H1 (cell line): ENCODE results near the gene EID1. TPM values are rescaled to one million over a fixed set of nuclear protein-coding genes. Genes with fewer than 3 reads are reported as not detected.

Experiments
- CTCF ChIA-PET: fragments of 300-600 bp; sonication (Branson Sonifier 250); formaldehyde crosslinking; loops from one replicate; lab custom pipeline; 2021; ENCODE audit not compliant: partially characterized antibody; lab: Charles Lee
- POLR2A ChIA-PET: fragments of 300-600 bp; sonication (Branson Sonifier 250); formaldehyde crosslinking; loops from one replicate; lab custom pipeline; 2021; ENCODE audit warnings: inconsistent platforms; ENCODE audit not compliant: partially characterized antibody; lab: Charles Lee
- DNase-seq, 2 experiments: peaks; one replicate each; pipeline versions ENCODE4 v3.0.0 to v3.0.0-alpha.2; 2010 to 2022; ENCODE audit warnings: low spot score in 2 of 2, low read depth in 1 of 2, mixed read lengths in 1 of 2
- FAIRE-seq: peaks from 2 replicates; lab custom pipeline; 2011; peaks lifted over from hg19 to GRCh38; lab: Jason Lieb, UNC
- H2AFZ ChIP-seq: 2 replicates; pipeline ENCODE4 v1.8.1; 2012; ENCODE audit warnings: low read length, inconsistent platforms
- H2AK5ac ChIP-seq: 2 replicates; pipeline ENCODE4 v1.6.1; 2013; ENCODE audit warnings: low read depth, low read length
- H2BK120ac ChIP-seq: replicated peaks from 2 replicates; pipeline ENCODE3; 2013; ENCODE audit warnings: low read depth, low read length, inconsistent platforms
- H2BK12ac ChIP-seq: 2 replicates; pipeline ENCODE4 v1.6.1; 2013; ENCODE audit warnings: low read depth, low read length
- H2BK15ac ChIP-seq: 2 replicates; pipeline ENCODE4 v1.6.1; 2013; ENCODE audit warnings: low read length
- H2BK20ac ChIP-seq: 2 replicates; pipeline ENCODE4 v1.6.1; 2013; ENCODE audit warnings: low read length
- H2BK5ac ChIP-seq: 2 replicates; pipeline ENCODE4 v1.6.1; 2013; ENCODE audit warnings: low read depth, low read length
- H3K14ac ChIP-seq: 2 replicates; pipeline ENCODE4 v1.6.1; 2013; ENCODE audit warnings: inconsistent platforms; ENCODE audit not compliant: insufficient read length
- H3K18ac ChIP-seq: 2 replicates; pipeline ENCODE4 v1.6.1; 2013; ENCODE audit warnings: low read length; ENCODE audit errors: extremely low read depth
- H3K23ac ChIP-seq: 2 replicates; pipeline ENCODE4 v1.6.1; 2013; ENCODE audit warnings: inconsistent platforms; ENCODE audit not compliant: insufficient read length
- H3K23me2 ChIP-seq: 2 replicates; pipeline ENCODE4 v1.6.1; 2013; ENCODE audit warnings: low read depth, low read length
- H3K27ac ChIP-seq: 2 replicates; pipeline ENCODE4 v1.6.1; 2011; ENCODE audit warnings: low read depth, low read length, inconsistent platforms
- H3K27me3 ChIP-seq, 4 experiments: replicated peaks in 1 of 4; 1 replicate in 1 of 4; 2 replicates in 3 of 4; pipeline versions ENCODE4 v1.6.1 to v1.8.1; 2011 to 2013; ENCODE audit warnings: low read length in 3 of 4, mild to moderate bottlenecking in 3 of 4, inconsistent platforms in 2 of 4, mixed read lengths in 2 of 4, moderate library complexity in 1 of 4; ENCODE audit not compliant: control insufficient read depth in 3 of 4, insufficient read depth in 3 of 4; ENCODE audit errors: extremely low read depth in 1 of 4
- H3K36me3 ChIP-seq, 4 experiments: 2 replicates each; pipeline versions ENCODE4 v1.6.1 to v1.8.1; 2011 to 2013; ENCODE audit warnings: mild to moderate bottlenecking in 4 of 4, low read length in 3 of 4, moderate library complexity in 2 of 4, control low read depth in 1 of 4, inconsistent platforms in 1 of 4; ENCODE audit not compliant: insufficient read depth in 4 of 4, control insufficient read depth in 2 of 4
- H3K4ac ChIP-seq: replicated peaks from 2 replicates; pipeline ENCODE3; 2013; ENCODE audit warnings: low read length, low read depth, mixed read lengths, inconsistent platforms; ENCODE audit not compliant: insufficient read length
- H3K4me1 ChIP-seq, 4 experiments: replicated peaks in 1 of 4; 1 replicate in 1 of 4; 2 replicates in 3 of 4; pipeline versions ENCODE4 v1.6.1 to v1.8.1; 2011 to 2013; ENCODE audit warnings: low read length in 3 of 4, inconsistent platforms in 2 of 4, mixed read lengths in 1 of 4; ENCODE audit not compliant: insufficient read depth in 4 of 4, control insufficient read depth in 3 of 4
- H3K4me2 ChIP-seq, 2 experiments: 2 replicates each; pipeline versions ENCODE4 v1.6.1 to v1.8.1; 2011 to 2013; ENCODE audit warnings: low read depth in 2 of 2, low read length in 2 of 2, control low read depth in 1 of 2, inconsistent platforms in 1 of 2, mild to moderate bottlenecking in 1 of 2; ENCODE audit not compliant: insufficient read depth in 1 of 2
- H3K4me3 ChIP-seq, 4 experiments: fragments of 200-600, 300-600 bp in 1 of 4; sonication (generic), shearing (Covaris generic), sonication (Bioruptor Twin) in 1 of 4; 2 replicates each; pipeline versions ENCODE4 v1.5.1 to v1.8.1; 2011 to 2016; ENCODE audit warnings: low read length in 4 of 4, low read depth in 3 of 4, control low read depth in 2 of 4, inconsistent platforms in 2 of 4, mild to moderate bottlenecking in 2 of 4, mixed read lengths in 1 of 4, moderate library complexity in 1 of 4; ENCODE audit not compliant: insufficient read depth in 2 of 4; ENCODE audit errors: extremely low read depth in 1 of 4
- H3K56ac ChIP-seq: replicated peaks from 2 replicates; pipeline ENCODE3; 2013; ENCODE audit warnings: low read depth, mild to moderate bottlenecking, mixed read lengths, low read length, inconsistent platforms; ENCODE audit not compliant: insufficient read length
- H3K79me1 ChIP-seq: 2 replicates; pipeline ENCODE4 v1.6.1; 2013; ENCODE audit warnings: low read depth, low read length, control low read depth
- H3K79me2 ChIP-seq, 2 experiments: 2 replicates each; pipeline versions ENCODE4 v1.6.1 to v1.8.1; 2012 to 2013; ENCODE audit warnings: low read length in 2 of 2, mild to moderate bottlenecking in 2 of 2, inconsistent platforms in 1 of 2; ENCODE audit not compliant: insufficient read depth in 2 of 2, control insufficient read depth in 1 of 2
- H3K9ac ChIP-seq, 4 experiments: replicated peaks in 1 of 4; 1 replicate in 1 of 4; 2 replicates in 3 of 4; pipeline versions ENCODE4 v1.6.1 to v1.8.1; 2011 to 2013; ENCODE audit warnings: low read depth in 3 of 4, low read length in 3 of 4, control low read depth in 2 of 4, mild to moderate bottlenecking in 2 of 4, moderate library complexity in 2 of 4, inconsistent platforms in 1 of 4; ENCODE audit errors: extremely low read depth in 1 of 4
- H3K9me3 ChIP-seq, 2 experiments: 2 replicates each; pipeline versions ENCODE4 v1.6.1 to v1.8.1; 2012 to 2013; ENCODE audit warnings: mild to moderate bottlenecking in 2 of 2, moderate library complexity in 2 of 2, control low read depth in 1 of 2, inconsistent platforms in 1 of 2, low read depth in 1 of 2, low read length in 1 of 2, mixed read lengths in 1 of 2; ENCODE audit not compliant: insufficient read depth in 2 of 2
- H4K20me1 ChIP-seq, 2 experiments: replicated peaks in 1 of 2; 2 replicates each; pipeline versions ENCODE3 to v1.8.1; 2011 to 2013; ENCODE audit warnings: inconsistent platforms in 2 of 2, low read length in 2 of 2, mild to moderate bottlenecking in 1 of 2; ENCODE audit not compliant: insufficient read depth in 2 of 2, control insufficient read depth in 1 of 2
- H4K5ac ChIP-seq: 2 replicates; pipeline ENCODE4 v1.6.1; 2013; ENCODE audit warnings: low read length, low read depth, mixed read lengths, inconsistent platforms; ENCODE audit not compliant: insufficient read length
- H4K8ac ChIP-seq: 2 replicates; pipeline ENCODE4 v1.8.0; 2013; ENCODE audit warnings: mild to moderate bottlenecking, moderate library complexity, low read length, inconsistent platforms; ENCODE audit not compliant: insufficient read depth; ENCODE audit errors: extremely low read depth
- H4K91ac ChIP-seq: replicated peaks from 2 replicates; pipeline ENCODE3; 2013; ENCODE audit warnings: low read length, mixed read lengths, inconsistent platforms; ENCODE audit not compliant: insufficient read length
- BACH1 ChIP-seq: IDR thresholded peaks from 2 replicates; pipeline ENCODE4 v1.6.1; 2012; ENCODE audit warnings: low read length, improper control_type of control experiment
- CBX8 ChIP-seq: fragments of 300-800, 300-1000 bp; sonication (generic); IDR thresholded peaks from 2 replicates; pipeline ENCODE4 v1.7.1; 2016; ENCODE audit warnings: low read depth, low read length, borderline replicate concordance
- EP300 ChIP-seq, 2 experiments: IDR thresholded peaks; 1 replicate in 1 of 2; 2 replicates in 1 of 2; pipeline ENCODE4 v1.6.1; 2011 to 2012; ENCODE audit warnings: low read depth in 2 of 2, low read length in 2 of 2, mild to moderate bottlenecking in 2 of 2, borderline replicate concordance in 1 of 2, inconsistent platforms in 1 of 2, moderate library complexity in 1 of 2
- FOSL1 ChIP-seq: IDR thresholded peaks from 2 replicates; pipeline ENCODE4 v1.6.1; 2011; ENCODE audit warnings: mild to moderate bottlenecking, low read depth, low read length, moderate library complexity; ENCODE audit not compliant: insufficient read depth
- GABPA ChIP-seq: IDR thresholded peaks from 2 replicates; pipeline ENCODE4 v1.6.1; 2011; ENCODE audit warnings: mild to moderate bottlenecking, low read length, moderate library complexity, borderline replicate concordance; ENCODE audit not compliant: insufficient read depth
- KDM4A ChIP-seq: IDR thresholded peaks from one replicate; pipeline ENCODE4 v1.7.1; 2012; ENCODE audit warnings: low read depth, mild to moderate bottlenecking, moderate library complexity, low read length, inconsistent platforms; ENCODE audit not compliant: severe bottlenecking
- MAFK ChIP-seq: IDR thresholded peaks from 2 replicates; pipeline ENCODE4 v1.6.1; 2012; ENCODE audit warnings: low read depth, mild to moderate bottlenecking, improper control_type of control experiment, low read length
- POLR2AphosphoS5 ChIP-seq: IDR thresholded peaks from 2 replicates; pipeline ENCODE4 v1.6.1; 2011; ENCODE audit warnings: low read depth, low read length
- SIRT6 ChIP-seq: IDR thresholded peaks from one replicate; pipeline ENCODE4 v1.7.1; 2012; ENCODE audit warnings: low read length, inconsistent platforms
- SIX5 ChIP-seq: IDR thresholded peaks from 2 replicates; pipeline ENCODE4 v1.6.1; 2011; ENCODE audit warnings: mild to moderate bottlenecking, low read depth, low read length
- TEAD4 ChIP-seq: IDR thresholded peaks from 2 replicates; pipeline ENCODE4 v1.6.1; 2012; ENCODE audit warnings: low read depth, low read length, inconsistent platforms, mixed read lengths
- WGBS, 2 experiments: shearing (Covaris generic) in 1 of 2; methylation state at CpG; one replicate each; pipeline versions ENCODE4 v1.1.6 to v1.1.7; 2013 to 2015; ENCODE audit warnings: low lambda C conversion rate in 2 of 2, mixed read lengths in 2 of 2, inconsistent platforms in 1 of 2, low coverage in 1 of 2, missing lambda C conversion rate in 1 of 2; ENCODE audit not compliant: insufficient replicate concordance in 2 of 2, insufficient coverage in 1 of 2, insufficient read length in 1 of 2; ENCODE audit errors: extremely low coverage in 1 of 2, missing lambda C conversion rate in 1 of 2; 5-methylcytosine and 5-hydroxymethylcytosine counted together
- polyA plus RNA-seq, 7 experiments: library from polyadenylated mRNA; depleted of rRNA in 3 of 7; stranded (reverse) in 5 of 7; unstranded in 2 of 7; fragments of >200 nt in 5 of 7; fragments of 200-250 nt in 2 of 7; gene quantifications; 1 replicate in 5 of 7; 2 replicates in 1 of 7; 4 replicates in 1 of 7; pipeline versions ENCODE4 v1.2.1 to v1.2.3, GENCODE V29; 2011 to 2013; ENCODE audit warnings: missing spikeins in 2 of 7, mixed read lengths in 2 of 7
- total RNA-seq: library from RNA; stranded (reverse); fragmentation: NEBNext Ultra II Directional; extraction: Animal tissue kit (Norgen Biotek cat#: 25700); gene quantifications from 2 replicates; pipeline ENCODE4 v1.2.1, GENCODE V29; 2021
- TF ChIP-seq, protein P1 (sequence below): IDR thresholded peaks from 2 replicates; pipeline ENCODE4 v1.6.1; 2011; ENCODE audit warnings: low read depth, mild to moderate bottlenecking, low read length; ENCODE audit not compliant: insufficient read depth
- TF ChIP-seq, protein P2 (sequence below): IDR thresholded peaks from 2 replicates; pipeline ENCODE4 v1.6.1; 2011; ENCODE audit warnings: low read length, improper control_type of control experiment

Gene EID1
- total and polyA plus RNA-seq, 2 of the 8 experiments (the other 6 are each of a cell fraction or from before 2014, with no cell fraction given) = 101 to 110 TPM

DNA sequence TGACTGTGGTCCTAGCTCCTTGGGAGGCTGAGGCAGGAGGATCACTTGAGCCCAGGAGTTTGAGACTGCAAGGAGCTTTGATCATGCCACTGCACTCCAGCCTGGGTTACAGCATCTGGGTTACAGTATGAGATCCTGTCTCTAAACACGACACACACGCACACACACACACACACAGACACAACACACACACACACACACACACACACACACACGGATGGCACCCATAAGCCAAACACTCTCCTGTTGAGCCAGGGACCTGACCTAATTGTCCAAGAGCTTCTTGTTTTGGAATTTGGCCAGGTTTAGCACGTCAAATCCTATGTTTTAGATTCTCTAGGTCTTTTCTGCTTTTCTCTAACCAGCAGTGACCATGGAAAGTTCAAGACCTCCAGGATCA, 26.8 kb downstream of the EID1 start:
- H3K23ac ChIP-seq = no peak overlapping the region
- no peak overlapping the region for H4K91ac ChIP-seq
- ChIA-PET POLR2A (no interaction called here), CTCF (interaction anchor here (1.9 to 2.2 kb wide), 2 partner anchors 10 to 43 kb away, joined by 7 to 8 read pairs; no protein-coding TSS in a partner anchor)
- H3K14ac ChIP-seq = no peak overlapping the region
- H2AK5ac ChIP-seq = no peak overlapping the region
- no peak overlapping the region for H4K8ac ChIP-seq
- no peak overlapping the region for H4K5ac ChIP-seq
- H2BK15ac ChIP-seq = no peak overlapping the region
- no peak overlapping the region for H2BK120ac ChIP-seq
- FAIRE-seq (no peak), DNase-seq (no peak)
- no peak overlapping the region for H2BK12ac ChIP-seq
- H3K4me2 ChIP-seq = no peak overlapping the region
- no peak overlapping the region for H2AFZ ChIP-seq
- no peak overlapping the region for H3K4ac ChIP-seq
- no peaks in the 10 kb centered on the region for H3K79me2 ChIP-seq
- no peaks in the 10 kb centered on the region for H3K4me1 ChIP-seq
- H3K18ac ChIP-seq = no peak overlapping the region
- H3K79me1 ChIP-seq = no peaks in the 10 kb centered on the region
- 83% methylated on average over 4 of the region's 4 CpGs; no CpG with 5 or more reads in 1 of the 2 experiments for WGBS, 2 experiments
- no peak overlapping the region for H2BK20ac ChIP-seq
- H4K20me1 ChIP-seq = no peaks in the 10 kb centered on the region
- no peaks in the 10 kb centered on the region for H3K36me3 ChIP-seq
- no peaks in the 10 kb centered on the region for H3K23me2 ChIP-seq
- H3K56ac ChIP-seq = no peak overlapping the region
- no peak overlapping the region for H2BK5ac ChIP-seq
- no peaks in the 10 kb centered on the region for H3K9me3 ChIP-seq
- no peak overlapping the region; a peak in 1 of 7 replicates for H3K9ac ChIP-seq
- no peak overlapping the region for H3K4me3 ChIP-seq
- no peak overlapping the region for H3K27ac ChIP-seq
- H3K27me3 ChIP-seq = no peaks in the 10 kb centered on the region
- TF ChIP-seq SIX5 = no peak
- TF ChIP-seq GABPA = no peak
- no peak for TF ChIP-seq SIRT6
- no peak for TF ChIP-seq POLR2AphosphoS5
- no peak for TF ChIP-seq FOSL1
- no peak for TF ChIP-seq TEAD4
- TF ChIP-seq EP300 (IDR thresholded peaks at IDR 0.05; ENCODE audit: borderline replicate concordance in 1 of 2, low read depth in 2 of 2, low read length in 2 of 2) = no peak
- TF ChIP-seq MAFK = no peak
- TF ChIP-seq, protein P1, sequence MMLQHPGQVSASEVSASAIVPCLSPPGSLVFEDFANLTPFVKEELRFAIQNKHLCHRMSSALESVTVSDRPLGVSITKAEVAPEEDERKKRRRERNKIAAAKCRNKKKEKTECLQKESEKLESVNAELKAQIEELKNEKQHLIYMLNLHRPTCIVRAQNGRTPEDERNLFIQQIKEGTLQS = no peak
- TF ChIP-seq, protein P2, sequence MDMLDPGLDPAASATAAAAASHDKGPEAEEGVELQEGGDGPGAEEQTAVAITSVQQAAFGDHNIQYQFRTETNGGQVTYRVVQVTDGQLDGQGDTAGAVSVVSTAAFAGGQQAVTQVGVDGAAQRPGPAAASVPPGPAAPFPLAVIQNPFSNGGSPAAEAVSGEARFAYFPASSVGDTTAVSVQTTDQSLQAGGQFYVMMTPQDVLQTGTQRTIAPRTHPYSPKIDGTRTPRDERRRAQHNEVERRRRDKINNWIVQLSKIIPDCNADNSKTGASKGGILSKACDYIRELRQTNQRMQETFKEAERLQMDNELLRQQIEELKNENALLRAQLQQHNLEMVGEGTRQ = no peak
- TF ChIP-seq BACH1 = no peak
- TF ChIP-seq CBX8 = no peak
- no peak for TF ChIP-seq KDM4A
